Liver (tissue), 3 donors: ENCODE measurements around the gene GDI1.

Experiments used
- CTCF ChIP-seq: fragments of 150-350 bp; IDR thresholded peaks from 2 replicates; pipeline ENCODE4 v1.5.1; 2017; ENCODE audit warnings: improper control_type of control experiment, low read depth, low read length; ENCODE audit not compliant: missing input control
- MAX ChIP-seq: IDR thresholded peaks from 2 replicates; pipeline ENCODE4 v1.6.1; 2016; ENCODE audit warnings: antibody characterized with exemption
- SP1 ChIP-seq: IDR thresholded peaks from 2 replicates; pipeline ENCODE4 v1.6.1; 2018; ENCODE audit warnings: antibody characterized with exemption, mild to moderate bottlenecking
- TAF1 ChIP-seq: conservative IDR thresholded peaks from 2 replicates; pipeline ENCODE4 v1.6.1; 2016; ENCODE audit warnings: antibody characterized with exemption, mild to moderate bottlenecking
- YY1 ChIP-seq: IDR thresholded peaks from 2 replicates; pipeline ENCODE4 v1.6.1; 2016; ENCODE audit warnings: antibody characterized with exemption, mild to moderate bottlenecking
- donor health status: healthy.
- donor health status: healthy.

- TF ChIP-seq YY1 = no peak
- no peak for TF ChIP-seq CTCF
- TF ChIP-seq SP1 = no peak
- TF ChIP-seq TAF1 = no peak
- no peak for TF ChIP-seq MAX
These were observed 13.4 kb downstream of the GDI1 start for GRCh38 chrX:154450312-154450711.
